HG02588 (cell line): ENCODE data around the gene HNRNPU.

Experiments
- ATAC-seq: cut with Tn5 transposase; IDR thresholded peaks from one replicate; pipeline ENCODE4 v1.9.1; 2021; ENCODE audit warnings: mild to moderate bottlenecking, moderate library complexity; ENCODE audit not compliant: unreplicated experiment

The HNRNPU gene

GRCh38 chr1:244864253-244865027 is at the start of gene HNRNPU:
HNRNPU (minus strand) TSS chr1:244864543; CDS start chr1:244864307, 236 bp downstream.
- peak; percentile 54 for ATAC-seq

- no peak for ATAC-seq
Observed at GRCh38 chr1:244913806-244914205, 49.5 kb upstream of the HNRNPU start.

GRCh38 chr1:244904119-244904518 is 39.8 kb upstream of the HNRNPU start:
- ATAC-seq = no peak

DNA sequence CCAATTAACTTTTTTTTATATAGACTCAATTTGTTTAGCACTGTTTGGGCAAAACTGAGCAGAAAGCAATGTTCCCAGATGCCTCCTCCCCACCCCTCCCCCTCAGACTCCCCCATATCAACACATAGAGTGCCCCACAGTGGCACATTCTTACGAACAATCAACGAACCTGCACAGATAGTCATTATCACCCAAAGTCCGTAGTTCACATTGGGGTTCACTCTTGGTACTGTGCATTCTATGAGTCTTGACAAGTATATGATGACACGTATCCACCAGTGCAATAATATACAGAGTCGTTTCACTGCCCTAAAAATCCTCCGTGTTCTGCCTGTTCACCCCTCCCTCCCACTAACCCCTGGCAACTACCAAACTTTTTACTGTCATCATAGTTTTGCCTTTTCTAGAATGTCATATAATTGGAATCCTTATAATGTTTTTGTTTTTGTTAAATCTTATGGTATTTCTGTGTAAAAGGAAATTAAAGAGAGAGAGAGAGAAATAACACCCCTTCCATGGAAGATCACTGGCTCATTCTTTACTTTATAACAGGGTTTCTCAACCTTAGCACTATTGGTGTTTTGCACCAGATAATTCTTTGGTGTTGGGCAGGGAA is 37.2 kb upstream of the HNRNPU start:
- ATAC-seq = no peak

DNA sequence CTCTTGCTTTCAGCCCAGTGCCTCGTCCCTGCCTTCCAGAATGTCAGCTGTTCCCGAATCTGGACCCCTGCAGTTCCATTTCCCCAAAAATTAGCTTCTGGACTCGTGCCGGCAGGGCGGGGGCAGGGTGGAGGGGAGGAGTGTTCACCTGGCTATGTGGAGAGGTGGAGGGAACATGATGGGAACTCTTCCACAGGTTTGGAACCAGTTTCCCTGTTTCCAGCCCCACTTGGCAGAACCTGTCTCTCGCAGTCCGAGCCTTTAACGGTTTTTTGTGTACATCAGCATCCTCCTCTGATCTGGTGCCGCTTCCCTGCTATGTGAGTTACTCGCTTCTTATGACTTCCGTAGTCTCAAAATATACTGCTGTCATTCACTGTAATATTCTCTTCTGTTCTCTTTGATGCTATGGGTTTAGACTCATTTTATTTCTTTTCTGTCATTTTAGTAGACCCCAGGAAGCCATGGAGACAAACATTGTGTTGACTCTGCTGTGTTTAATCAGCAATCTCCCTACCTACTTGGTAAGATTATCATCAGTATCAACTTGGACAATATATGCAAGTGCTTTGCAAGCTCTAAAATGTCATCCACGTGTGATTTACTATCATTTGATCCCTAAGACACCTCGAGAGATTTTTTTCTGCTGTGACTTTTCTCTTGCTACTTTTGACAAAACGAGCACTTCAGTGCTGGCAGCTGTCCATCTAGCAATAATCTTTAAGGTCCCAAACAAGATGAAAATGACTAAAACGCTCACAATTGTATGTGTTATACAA is 33.3 kb upstream of the HNRNPU start:
- ATAC-seq = no peak

- ATAC-seq = no peak
Observed at GRCh38 chr1:244896550-244896949, 32.2 kb upstream of the HNRNPU start.

GRCh38 chr1:244893836-244894235 is 29.5 kb upstream of the HNRNPU start:
- no peak for ATAC-seq

- ATAC-seq = no peak
Observed at GRCh38 chr1:244887281-244887680, 22.9 kb upstream of the HNRNPU start.

GRCh38 chr1:244881552-244882280 is 17.4 kb upstream of the HNRNPU start:
- ATAC-seq = no peak

GRCh38 chr1:244878681-244879080 is 14.3 kb upstream of the HNRNPU start:
- no peak for ATAC-seq

DNA sequence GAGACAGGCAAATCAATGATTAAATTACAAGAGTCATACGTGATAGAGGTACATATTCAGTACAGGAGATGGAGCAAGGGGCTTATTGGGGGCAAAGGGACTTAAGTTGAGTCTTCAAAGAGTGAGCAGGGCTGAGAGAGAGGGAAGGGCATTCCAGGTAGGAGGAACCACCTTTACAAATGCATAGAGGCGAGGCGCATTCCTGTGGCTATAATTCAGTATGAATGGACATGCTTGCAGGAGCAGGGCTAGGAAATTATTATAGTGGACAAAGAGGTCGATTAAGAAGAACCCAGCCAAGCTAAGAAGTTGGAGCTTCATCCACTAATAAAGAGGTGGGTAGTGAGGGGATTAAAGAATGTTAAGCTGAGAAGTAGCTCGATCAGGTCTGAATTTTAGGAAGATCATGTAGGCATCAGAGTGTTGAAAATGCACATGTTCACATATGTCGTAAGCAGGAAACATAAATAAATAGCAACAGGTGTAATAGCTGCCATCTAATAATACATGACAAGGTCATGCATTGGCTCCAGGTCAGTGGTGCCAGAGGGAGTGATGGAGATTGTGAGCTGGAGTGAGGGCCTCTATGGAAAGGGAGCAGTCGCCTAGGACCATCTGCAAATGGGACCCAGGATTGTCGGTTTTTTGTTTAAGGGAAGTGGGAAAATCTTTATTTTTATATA is 12.0 kb upstream of the HNRNPU start:
- ATAC-seq = no peak

- ATAC-seq = no peak
Observed at GRCh38 chr1:244874974-244875579, 10.7 kb upstream of the HNRNPU start.

- ATAC-seq = no peak
Observed at GRCh38 chr1:244869950-244870349, 5.6 kb upstream of the HNRNPU start.

DNA sequence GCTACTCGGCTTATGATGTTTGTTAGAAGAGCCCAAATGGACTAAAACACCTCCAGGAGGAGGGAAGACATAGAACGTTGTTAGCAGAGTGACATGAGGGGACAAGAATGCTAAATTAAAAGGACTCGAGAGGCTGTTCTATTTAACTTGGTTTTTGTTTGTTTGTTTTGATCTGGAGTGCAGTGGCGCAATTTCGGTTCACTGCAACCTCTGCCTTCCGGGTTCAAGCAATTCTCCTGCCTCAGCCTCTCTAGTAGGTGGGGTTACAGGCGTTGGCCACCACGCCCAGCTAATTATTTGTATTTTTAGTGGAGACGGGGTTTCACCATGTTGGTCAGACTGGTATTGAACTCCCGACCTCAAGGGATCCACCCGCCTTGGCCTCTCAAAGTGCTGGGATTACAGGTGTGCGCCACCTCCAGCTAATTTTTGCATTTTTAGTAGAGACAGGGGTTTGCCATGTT is 5.1 kb upstream of the HNRNPU start:
- ATAC-seq = no peak

DNA sequence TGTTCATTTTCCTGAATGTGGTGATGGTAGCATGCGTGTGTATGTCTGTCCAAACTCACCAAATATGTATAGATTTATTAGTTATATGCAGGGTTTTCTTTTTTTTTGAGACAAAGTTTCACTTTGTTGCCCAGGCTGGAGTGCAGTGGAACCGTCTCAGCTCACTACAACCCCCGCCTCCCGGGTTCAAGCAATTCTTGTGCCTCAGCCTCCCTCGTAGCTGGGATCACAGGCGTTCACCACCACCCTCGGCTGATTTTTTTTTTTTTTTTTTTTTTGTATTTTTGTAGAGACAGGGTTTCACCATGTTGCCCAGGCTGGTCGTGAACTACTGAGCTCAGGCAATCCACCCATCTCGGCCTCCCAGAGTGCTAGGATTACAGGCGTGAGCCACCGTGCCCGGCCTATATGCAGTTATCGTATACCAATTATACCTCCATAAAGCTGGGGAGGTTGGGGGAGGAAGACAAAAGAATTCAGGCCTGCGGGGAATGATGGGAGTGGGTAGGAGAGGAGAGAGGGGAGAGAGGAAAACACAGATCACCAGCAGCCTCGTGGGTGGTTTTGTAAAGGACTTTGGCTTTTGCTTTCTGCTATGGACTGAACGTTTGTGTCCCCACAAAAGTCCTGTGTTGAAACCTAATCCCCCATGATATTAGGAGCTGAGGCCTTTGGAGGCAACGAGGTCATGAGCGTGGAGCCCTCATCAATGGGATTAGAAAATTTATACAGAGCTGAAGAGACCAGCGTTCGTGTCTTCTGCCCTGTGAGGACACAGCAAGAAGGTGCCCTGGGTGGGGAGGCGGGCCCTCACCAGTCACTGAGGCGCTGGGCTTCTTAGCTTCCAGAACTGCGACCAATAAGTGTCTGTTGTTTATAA is 4.4 kb upstream of the HNRNPU start:
- ATAC-seq = no peak

GRCh38 chr1:244866355-244866754 is 2.0 kb upstream of the HNRNPU start:
- ATAC-seq = no peak

- no peak for ATAC-seq
Observed at GRCh38 chr1:244865820-244866219, 1.5 kb upstream of the HNRNPU start.

- ATAC-seq = no peak
Observed at GRCh38 chr1:244865028-244865371, 657 bp upstream of the HNRNPU start.
